Brain pericyte (primary cell): ENCODE data around the gene TACSTD2.
"Not testable (repeated sequence)": the region's sequence is repeated elsewhere in the genome, so short reads cannot be mapped to it uniquely, and the experiment has no call there.

Experiments used
- DNase-seq: peaks from one replicate; pipeline ENCODE4 v3.0.0-alpha.2; 2012; ENCODE audit warnings: low read depth, low spot score

TACSTD2 gene

GRCh38 chr1:58568271-58568860 is 8.7 kb downstream of the TACSTD2 start:
- no peak for DNase-seq

GRCh38 chr1:58566339-58566738 is 10.7 kb downstream of the TACSTD2 start:
- DNase-seq, result no peak

- DNase-seq, result not testable (repeated sequence)
These were observed 13.3 kb downstream of the TACSTD2 start for GRCh38 chr1:58563715-58564114.

- no peak for DNase-seq
These were observed 15.4 kb downstream of the TACSTD2 start for GRCh38 chr1:58561633-58562032.

GRCh38 chr1:58555393-58555792 is 21.7 kb downstream of the TACSTD2 start:
- DNase-seq, result no peak

GRCh38 chr1:58551186-58552140 is 25.6 kb downstream of the TACSTD2 start:
- no peak for DNase-seq

GRCh38 chr1:58549291-58549690 is 27.8 kb downstream of the TACSTD2 start:
- not testable (repeated sequence) for DNase-seq

- no peak for DNase-seq
These were observed 28.7 kb downstream of the TACSTD2 start for GRCh38 chr1:58548371-58548770.

- peak; percentile 94 for DNase-seq
These were observed 30.3 kb downstream of the TACSTD2 start, which contains the start of gene OMA1 for GRCh38 chr1:58546520-58547308. Gene OMA1 (minus strand): TSS chr1:58546726. CDS start chr1:58539294, 7,432 bp downstream.

- peak; percentile 16 for DNase-seq
These were observed 31.2 kb downstream of the TACSTD2 start for GRCh38 chr1:58545591-58546519.

GRCh38 chr1:58543260-58543659 is 33.8 kb downstream of the TACSTD2 start:
- no peak for DNase-seq

GRCh38 chr1:58539553-58539952 is 37.5 kb downstream of the TACSTD2 start:
- DNase-seq, result no peak

GRCh38 chr1:58538821-58539220 is 38.2 kb downstream of the TACSTD2 start:
- no peak for DNase-seq

GRCh38 chr1:58531842-58532241 is 45.2 kb downstream of the TACSTD2 start:
- not testable (repeated sequence) for DNase-seq

GRCh38 chr1:58529284-58529683 is 47.8 kb downstream of the TACSTD2 start:
- no peak for DNase-seq

GRCh38 chr1:58528518-58528917 is 48.5 kb downstream of the TACSTD2 start:
- DNase-seq, result no peak
